ENCODE data around the gene ERBB4. TPM values are rescaled to one million over a fixed set of nuclear protein-coding genes. Genes with fewer than 3 reads are reported as not detected.
A peak's percentile ranks its signal among the peaks of the same experiment; 100 is the strongest.

The ERBB4 gene
- total RNA-seq, 1 experiment from 2014 or later: 0.04 TPM

- Histone ChIP-seq H2BK120ac (ENCODE audit: low read depth, low read length, poor library complexity, severe bottlenecking) (no peak overlapping the region), H3K18ac (ENCODE audit: insufficient read length, low read depth, low read length) (no peak overlapping the region), H2BK12ac (ENCODE audit: insufficient read length, low read depth, low read length) (no peak overlapping the region), H2AK5ac (ENCODE audit: insufficient read length, low read length) (no peak overlapping the region), H3T11ph (ENCODE audit: low read length) (no peak overlapping the region), H2AFZ (ENCODE audit: low read length) (no peak overlapping the region), H3K27ac (ENCODE audit: insufficient read length, low read depth, low read length) (no peak overlapping the region), H3K14ac (ENCODE audit: insufficient read depth, low read length) (no peak overlapping the region), H4K91ac (ENCODE audit: insufficient read length, low read depth, low read length) (no peak overlapping the region), H4K5ac (ENCODE audit: insufficient read length, low read depth, low read length) (no peak overlapping the region), H3K9ac (ENCODE audit: extremely low read depth, insufficient read length, low read length) (no peak overlapping the region), H2BK15ac (ENCODE audit: low read depth, low read length) (no peak overlapping the region), H3K23me2 (ENCODE audit: insufficient read length, low read depth, low read length, poor library complexity, severe bottlenecking) (no peaks in the 10 kb centered on the region), H3K4ac (ENCODE audit: low read depth, low read length) (no peak overlapping the region), H3K27me3 (ENCODE audit: insufficient read depth, low read length) (no peaks in the 10 kb centered on the region), H4K20me1 (ENCODE audit: control insufficient read depth, insufficient read depth, insufficient read length) (no peaks in the 10 kb centered on the region), H2BK5ac (ENCODE audit: insufficient read length, low read length) (no peak overlapping the region), H2BK20ac (ENCODE audit: low read depth, low read length, poor library complexity, severe bottlenecking) (no peak overlapping the region), H3K23ac (ENCODE audit: insufficient read length, low read depth, low read length) (no peak overlapping the region), H3K4me2 (ENCODE audit: insufficient read depth, insufficient read length, low read length) (no peak overlapping the region), H3K9me3 (ENCODE audit: control insufficient read depth, low read depth, low read length) (no peaks in the 10 kb centered on the region), H3K4me1 (ENCODE audit: insufficient read depth, low read length) (peaks cover 2% of the 10 kb centered on the region; the same call in 1 of the 2 replicates), H4K8ac (replicated peaks; ENCODE audit: insufficient read length, low read depth, low read length) (no peak overlapping the region), H3K79me1 (ENCODE audit: insufficient read depth, low read depth, low read length, poor library complexity, severe bottlenecking) (no peaks in the 10 kb centered on the region), H3K56ac (ENCODE audit: insufficient read length, low read depth, low read length) (no peak overlapping the region), H3K79me2 (ENCODE audit: insufficient read depth, low read length) (no peaks in the 10 kb centered on the region)
- Mint-ChIP-seq H3K4me1 (peaks cover 36 to 38% of the 10 kb centered on the region in 2 experiments), H3K9me3 (peaks cover 0 to 4% of the 10 kb centered on the region in 2 experiments; a peak in 2 of 5 replicates), H3K4me3 (no peak overlapping the region), H3K36me3 (ENCODE audit: insufficient read depth in 1 of 3, low read depth in 3 of 3) (peaks cover 3 to 5% (median 4%) of the 10 kb centered on the region in 3 experiments; a peak in 3 of 7 replicates), H3K27me3 (ENCODE audit: low read depth) (no peaks in the 10 kb centered on the region), H3K27ac (peak overlapping the region in 2 of 3 experiments; percentile 3 to 25; a peak in 2 of 7 replicates)
- no peak for TF ChIP-seq CTCF (conservative IDR thresholded peaks at IDR 0.05)
- DNase-seq: no peak
- no CpG with 5 or more reads among the region's 2 CpGs for WGBS (ENCODE audit: extremely low coverage, insufficient read length, low lambda C conversion rate)
Observed at GRCh38 chr2:212427638-212428037, 111.0 kb downstream of the ERBB4 start.

Data from H9 (cell line).